A549 treated with Mapracorat at 1 μM for 4 hours (cell line): ENCODE data around the gene TCP11X2. TPM values are rescaled to one million over a fixed set of nuclear protein-coding genes. Genes with fewer than 3 reads are reported as not detected.

Experiments
- total RNA-seq: library from RNA; stranded (reverse); fragments of 200-300 nt; extraction: Qiagen RNA extraction; gene quantifications from 5 replicates; pipeline ENCODE4 v1.2.3, GENCODE V29; 2022

The TCP11X2 gene
- total RNA-seq = not detected in 5 replicates

DNA sequence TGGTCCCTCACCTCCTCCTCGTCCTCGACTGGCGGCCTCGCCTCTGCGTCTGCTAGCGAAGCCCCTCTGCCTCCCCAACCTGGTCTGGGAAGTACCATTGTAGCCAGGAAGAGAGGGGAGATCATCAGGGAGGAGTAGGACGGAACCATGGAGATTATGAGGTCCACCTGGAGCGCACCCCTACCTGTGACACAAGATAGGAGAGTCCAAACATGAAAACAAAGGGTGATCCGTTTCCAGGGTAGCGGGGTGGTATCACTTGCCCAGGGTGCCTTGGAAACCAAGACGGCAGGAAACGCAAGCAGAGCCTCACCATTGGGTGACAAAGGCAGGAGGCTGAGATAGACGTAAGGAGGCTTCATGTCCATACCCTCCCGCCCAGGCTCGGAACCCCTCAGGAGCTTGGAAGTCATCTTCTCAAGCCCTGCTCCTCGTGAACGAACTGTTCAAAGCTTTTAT lies at the start of gene TCP11X2:
TCP11X2 (minus strand) TSS at position 51 of the 459 bp plus-strand sequence.

GRCh38 chrX:102515975-102516941 lies 44.6 kb upstream of the TCP11X2 start, which contains the start of gene TMSB15A:
Gene TMSB15A, minus strand, starts transcription at chrX:102516739.

DNA sequence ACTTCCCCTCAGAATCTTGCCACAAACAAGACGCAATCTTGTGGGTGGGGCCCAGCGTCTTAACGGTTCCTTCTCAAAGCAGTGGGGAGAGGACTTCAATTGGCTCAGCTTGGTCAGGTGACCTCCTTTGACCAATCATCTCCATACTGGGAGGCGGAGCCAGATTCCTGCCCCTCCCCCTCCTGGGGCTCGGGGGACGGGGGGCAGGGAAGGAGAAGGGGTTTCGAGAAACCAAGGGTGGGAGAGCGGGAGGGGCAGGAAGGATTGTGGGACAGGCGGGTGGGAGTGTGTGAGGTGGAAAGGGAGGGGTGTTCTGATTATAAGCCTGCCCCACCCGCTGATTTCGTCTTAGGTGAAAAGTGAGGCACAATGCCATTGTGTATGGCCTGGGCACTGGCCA lies 31.7 kb downstream of the TCP11X2 start, which contains the start of gene NXF2B:
NXF2B (minus strand) TSS at position 101 of the 400 bp plus-strand sequence. CDS start 59,972 bp downstream, outside the sequence.

Other genes starting within 250 kb of the TCP11X2 start
- not detected in 5 replicates for gene NXF2, start 224.6 kb downstream of the TCP11X2 start, total RNA-seq
- not detected in 5 replicates for gene NXF2B, start 31.8 kb downstream of the TCP11X2 start, total RNA-seq
- gene TMSB15A, start 44.9 kb upstream of the TCP11X2 start, total RNA-seq = 0.60 to 1.2 TPM (median 0.89 TPM) in 5 replicates
- gene ARMCX5, start 127.7 kb upstream of the TCP11X2 start, total RNA-seq = 8.8 to 13.9 TPM (median 10.4 TPM) in 5 replicates
- gene GPRASP1, start 179.7 kb upstream of the TCP11X2 start, total RNA-seq = 0.22 to 0.35 TPM (median 0.26 TPM) in 5 replicates
- 4.2 to 6.0 TPM (median 5.5 TPM) in 5 replicates for gene GPRASP2, start 240.6 kb upstream of the TCP11X2 start, total RNA-seq
- gene GPRASP3, start 248.9 kb upstream of the TCP11X2 start, total RNA-seq = 2.8 to 3.9 TPM (median 3.8 TPM) in 5 replicates